Measurements from ENCODE around the gene ITGB3BP.

Gene ITGB3BP

DNA sequence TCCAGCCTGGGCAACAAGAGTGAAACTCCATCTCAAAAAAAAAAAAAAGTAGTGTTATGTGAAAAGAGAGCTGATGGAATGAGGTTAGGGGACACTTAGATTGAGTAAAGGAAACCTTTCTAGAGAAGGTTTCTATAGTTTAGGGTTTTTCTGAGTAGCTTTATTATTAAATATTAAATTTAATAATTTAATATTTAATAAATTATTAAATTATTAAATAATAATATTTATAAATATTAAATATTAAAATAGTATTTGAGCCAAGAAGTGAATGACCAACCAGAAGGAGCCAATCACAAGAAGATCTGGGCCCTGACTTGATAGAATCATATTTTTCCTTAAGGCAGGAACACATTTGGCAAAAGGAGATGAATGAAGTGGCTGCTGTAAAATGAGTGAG lies 104.9 kb downstream of the ITGB3BP start:
- DNase-seq (ENCODE audit: low read depth), result no peak

DNA sequence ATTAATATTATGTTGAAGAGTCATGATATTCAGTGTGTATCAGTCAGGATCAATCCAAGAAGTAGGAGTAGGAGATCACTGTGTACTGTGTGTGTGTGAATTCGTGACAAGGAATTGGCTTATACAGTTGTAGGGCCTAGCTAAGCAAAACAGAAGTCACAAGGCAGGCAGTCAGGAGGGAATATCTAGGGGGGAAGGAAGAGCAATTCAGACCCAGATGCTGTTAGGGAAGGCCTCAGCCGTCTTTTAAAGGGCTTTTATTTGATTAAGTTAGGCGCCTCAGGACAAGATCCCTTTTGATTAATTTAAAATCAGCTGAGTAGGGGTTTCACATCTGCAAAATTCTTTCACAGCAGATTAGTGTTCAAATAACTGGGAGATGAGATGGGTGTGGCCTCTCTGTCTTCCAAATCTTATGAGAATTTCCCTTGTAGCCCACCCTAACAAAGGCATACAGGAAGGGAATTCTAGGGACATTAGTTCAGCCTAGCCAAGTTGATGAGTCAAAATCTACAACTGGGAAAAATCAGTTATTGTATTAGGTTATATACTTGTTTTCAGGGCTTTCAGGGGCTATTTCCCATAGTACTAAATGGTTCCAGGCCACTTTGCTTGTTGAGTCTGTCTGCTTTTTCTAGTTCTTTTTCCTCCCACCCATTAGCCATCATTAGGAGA lies 108.2 kb downstream of the ITGB3BP start:
- no peak for DNase-seq (ENCODE audit: low read depth)

DNA sequence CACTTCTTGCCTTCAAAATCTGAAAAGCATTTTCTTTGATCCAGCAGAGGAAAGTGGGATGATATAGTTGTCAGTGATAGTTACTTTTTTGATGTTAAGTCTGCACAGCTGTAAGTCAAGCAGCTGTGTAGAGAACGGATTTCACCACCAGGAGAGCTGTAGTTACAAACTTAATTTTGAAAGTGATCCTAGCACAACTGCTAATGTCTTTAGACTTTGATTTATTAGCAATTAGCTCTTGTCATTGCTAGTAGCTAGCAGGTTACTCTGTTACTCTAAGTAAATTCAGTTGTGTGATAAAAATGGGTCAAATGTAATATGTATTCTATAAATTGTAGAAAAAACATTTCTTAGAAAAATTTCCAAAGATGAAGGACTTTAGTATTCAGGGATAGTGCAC lies 109.6 kb downstream of the ITGB3BP start:
- DNase-seq (ENCODE audit: low read depth), result no peak

DNA sequence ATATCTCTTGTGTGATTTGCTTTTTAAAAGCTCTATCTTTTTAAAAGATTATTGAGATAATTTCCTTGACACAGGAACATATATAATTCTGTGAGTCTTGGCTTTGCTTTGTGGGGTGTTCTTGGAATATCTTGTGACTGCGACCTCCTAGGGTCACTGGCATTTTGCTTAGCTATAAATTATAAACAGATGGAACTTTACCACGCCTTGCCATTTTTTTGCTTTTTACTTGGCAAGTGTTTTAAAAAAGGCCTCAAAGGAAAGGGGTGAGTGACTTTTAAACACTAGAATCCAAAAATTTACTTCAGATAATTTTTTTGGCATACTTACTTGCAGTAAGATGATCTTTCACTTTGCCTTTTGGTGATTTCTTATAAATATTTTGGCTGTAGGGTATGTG lies 112.0 kb downstream of the ITGB3BP start:
- no peak for DNase-seq (ENCODE audit: low read depth)

DNA sequence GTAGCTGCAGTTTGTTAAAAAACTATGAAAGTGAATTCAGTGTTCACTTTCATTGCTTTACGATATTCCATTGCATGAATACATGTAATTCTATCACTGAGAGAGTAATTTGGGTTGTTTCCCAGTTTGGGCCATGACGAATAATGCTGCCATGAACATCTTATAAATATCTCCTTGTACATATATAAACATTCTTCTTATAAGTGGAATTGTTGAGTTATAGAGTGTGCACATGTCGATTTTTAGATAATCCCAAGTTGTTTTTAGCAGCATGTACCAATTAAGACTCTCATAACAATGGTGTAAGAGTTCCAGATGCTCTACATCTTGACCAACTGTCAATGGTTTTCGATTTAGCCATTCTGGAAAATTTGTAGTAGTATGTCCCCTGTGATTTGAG lies 114.7 kb downstream of the ITGB3BP start:
- no peak for DNase-seq (ENCODE audit: low read depth)

DNA sequence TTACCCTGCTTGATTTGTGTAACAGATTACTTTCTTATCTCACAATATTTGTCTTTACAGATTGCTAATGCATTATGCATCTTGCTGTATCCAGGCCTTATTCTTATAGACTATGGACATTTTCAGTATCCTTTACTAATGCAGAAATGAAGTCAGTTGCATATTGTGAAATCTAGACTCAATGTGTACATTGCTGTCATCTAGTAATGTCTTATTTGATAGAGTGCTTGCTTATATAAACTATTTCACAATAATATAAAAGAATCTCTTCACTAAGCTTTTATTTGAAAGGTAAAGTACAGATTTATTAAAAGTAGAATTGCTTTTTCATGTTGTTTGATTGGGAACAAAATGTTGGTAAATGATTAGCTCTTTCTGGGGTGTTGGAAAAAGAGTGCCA lies 116.0 kb downstream of the ITGB3BP start:
- DNase-seq (ENCODE audit: low read depth), result no peak

DNA sequence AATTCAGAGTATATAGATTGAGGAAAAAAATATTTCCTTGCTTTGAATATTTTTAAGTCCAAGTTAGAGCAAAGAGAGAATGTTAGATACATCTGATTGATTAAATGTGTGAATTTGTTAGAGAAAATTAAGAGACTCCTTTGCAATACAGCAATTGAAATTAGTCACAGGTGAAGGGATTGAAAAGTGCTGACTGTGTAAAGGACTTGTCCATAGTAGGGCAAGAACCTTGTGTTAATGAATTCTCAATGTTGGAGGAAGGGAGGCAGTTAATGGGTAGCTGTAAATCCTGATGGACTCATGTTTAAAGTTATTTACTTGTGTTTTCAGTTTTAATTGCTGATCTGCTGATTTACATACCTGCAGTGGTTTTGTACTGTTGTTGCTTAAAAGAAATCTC lies 117.0 kb downstream of the ITGB3BP start:
- no peak for DNase-seq (ENCODE audit: low read depth)

DNA sequence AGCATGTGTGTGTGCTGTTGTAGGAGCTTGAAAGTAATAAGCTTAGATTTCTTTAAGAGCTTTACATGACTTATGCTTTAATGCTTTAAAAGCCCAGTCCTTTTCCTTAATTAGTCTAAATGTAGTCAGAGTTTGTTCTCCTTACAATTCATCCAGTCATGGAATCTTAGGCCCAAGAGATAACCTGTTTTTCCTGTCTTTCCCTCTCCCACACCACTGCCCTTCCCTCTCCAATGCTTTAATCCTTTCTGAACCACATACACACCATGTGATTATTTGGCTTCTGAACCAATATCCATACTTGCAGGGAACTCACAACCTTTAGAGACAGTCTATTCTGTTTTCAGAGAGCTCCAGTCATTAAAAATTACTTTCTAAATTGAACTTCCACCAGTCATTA lies 118.0 kb downstream of the ITGB3BP start:
- no peak for DNase-seq (ENCODE audit: low read depth)

DNA sequence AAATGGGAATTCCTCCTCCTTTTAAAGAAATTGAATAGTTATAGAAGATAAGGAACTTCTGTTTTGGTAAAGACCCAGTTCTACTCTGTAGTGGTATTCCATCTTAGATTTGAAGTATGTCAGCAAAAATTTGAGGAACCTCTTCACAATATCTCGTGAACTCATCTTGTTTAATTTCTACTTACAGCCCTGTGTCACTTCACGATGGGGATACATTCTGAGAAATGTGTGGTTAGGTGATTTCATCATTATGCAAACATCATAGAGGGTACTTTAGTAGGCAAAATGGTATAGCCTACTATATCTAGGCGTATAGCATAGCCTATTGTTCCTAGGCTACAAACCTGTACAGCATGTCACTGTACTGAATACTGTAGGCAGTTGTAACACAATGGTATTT lies 119.6 kb downstream of the ITGB3BP start:
- DNase-seq (ENCODE audit: low read depth), result no peak

DNA sequence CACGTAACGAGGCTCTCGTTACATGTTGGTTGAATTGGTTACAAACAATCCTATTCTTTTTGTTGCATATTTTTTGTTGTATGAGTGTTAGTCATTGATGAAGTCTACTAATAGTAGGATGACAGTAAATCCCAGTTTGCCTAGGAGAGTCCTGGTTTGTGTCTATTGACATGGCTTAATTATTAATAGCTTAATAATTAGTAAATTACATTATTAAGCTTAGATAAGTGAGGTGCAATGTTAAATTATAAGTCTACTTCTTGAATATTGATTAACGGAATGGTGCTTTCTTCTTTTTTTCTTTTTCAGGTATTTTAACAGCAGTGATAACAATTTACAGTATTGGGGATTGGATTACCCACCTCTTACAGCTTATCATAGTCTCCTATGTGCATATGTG lies 121.1 kb downstream of the ITGB3BP start:
- no peak for DNase-seq (ENCODE audit: low read depth)

Data from ELR (cell line).